H9 (cell line): Measurements from ENCODE around the gene RELB. TPM values are rescaled to one million over a fixed set of nuclear protein-coding genes. Genes with fewer than 3 reads are reported as not detected.
A peak's percentile ranks its signal among the peaks of the same experiment; 100 is the strongest.

Experiments
- DNase-seq: peaks from one replicate; pipeline ENCODE4 v3.0.0-alpha.2; 2017
- H2AFZ ChIP-seq: one replicate; pipeline ENCODE4 v1.6.1; 2013; ENCODE audit warnings: mild to moderate bottlenecking, low read length, control low read depth, moderate library complexity
- H2AK5ac ChIP-seq: 2 replicates; pipeline ENCODE4 v1.6.1; 2013; ENCODE audit warnings: low read length, control low read depth, mixed read lengths; ENCODE audit not compliant: insufficient read length
- H2BK120ac ChIP-seq: one replicate; pipeline ENCODE4 v1.6.1; 2013; ENCODE audit warnings: low read depth, mild to moderate bottlenecking, low read length, control low read depth, inconsistent platforms; ENCODE audit not compliant: poor library complexity, severe bottlenecking
- H2BK12ac ChIP-seq: 2 replicates; pipeline ENCODE4 v1.6.1; 2013; ENCODE audit warnings: low read length, control low read depth, mixed read lengths, low read depth; ENCODE audit not compliant: insufficient read length
- H2BK15ac ChIP-seq: 2 replicates; pipeline ENCODE4 v1.6.1; 2013; ENCODE audit warnings: low read depth, low read length, control low read depth
- H2BK20ac ChIP-seq: one replicate; pipeline ENCODE4 v1.6.1; 2013; ENCODE audit warnings: low read depth, mild to moderate bottlenecking, low read length, control low read depth, inconsistent platforms; ENCODE audit not compliant: poor library complexity, severe bottlenecking
- H2BK5ac ChIP-seq: 2 replicates; pipeline ENCODE4 v1.6.1; 2013; ENCODE audit warnings: low read length, control low read depth, mixed read lengths; ENCODE audit not compliant: insufficient read length
- H3K14ac ChIP-seq: 2 replicates; pipeline ENCODE4 v1.6.1; 2013; ENCODE audit warnings: low read length, control low read depth; ENCODE audit not compliant: insufficient read depth
- H3K18ac ChIP-seq: 2 replicates; pipeline ENCODE4 v1.6.1; 2013; ENCODE audit warnings: low read depth, mild to moderate bottlenecking, mixed read lengths, low read length, control low read depth; ENCODE audit not compliant: insufficient read length
- H3K23ac ChIP-seq: 2 replicates; pipeline ENCODE4 v1.6.1; 2013; ENCODE audit warnings: low read length, control low read depth, mixed read lengths, low read depth; ENCODE audit not compliant: insufficient read length
- H3K23me2 ChIP-seq: 2 replicates; pipeline ENCODE4 v1.6.1; 2013; ENCODE audit warnings: low read depth, mild to moderate bottlenecking, mixed read lengths, low read length, control low read depth; ENCODE audit not compliant: insufficient read length, poor library complexity, severe bottlenecking
- H3K27ac ChIP-seq: 2 replicates; pipeline ENCODE4 v1.5.1; 2013; ENCODE audit warnings: low read length, control low read depth, mixed read lengths, low read depth; ENCODE audit not compliant: insufficient read length
- H3K27me3 ChIP-seq: 2 replicates; pipeline ENCODE4 v1.6.1; 2013; ENCODE audit warnings: low read length, control low read depth, inconsistent platforms; ENCODE audit not compliant: insufficient read depth
- H3K4ac ChIP-seq: 2 replicates; pipeline ENCODE4 v1.6.1; 2013; ENCODE audit warnings: low read depth, mild to moderate bottlenecking, control low read depth, inconsistent platforms, low read length, moderate library complexity
- H3K4me1 ChIP-seq: 2 replicates; pipeline ENCODE4 v1.6.1; 2013; ENCODE audit warnings: low read length, control low read depth, inconsistent platforms; ENCODE audit not compliant: insufficient read depth
- H3K4me2 ChIP-seq: 2 replicates; pipeline ENCODE4 v1.6.1; 2013; ENCODE audit warnings: low read length, control low read depth, mixed read lengths; ENCODE audit not compliant: insufficient read length, insufficient read depth
- H3K56ac ChIP-seq: 2 replicates; pipeline ENCODE4 v1.6.1; 2013; ENCODE audit warnings: low read depth, mild to moderate bottlenecking, mixed read lengths, low read length, control low read depth; ENCODE audit not compliant: insufficient read length
- H3K79me1 ChIP-seq: 2 replicates; pipeline ENCODE4 v1.6.1; 2013; ENCODE audit warnings: low read depth, mild to moderate bottlenecking, moderate library complexity, low read length, control low read depth, inconsistent platforms; ENCODE audit not compliant: insufficient read depth, poor library complexity, severe bottlenecking
- H3K79me2 ChIP-seq: 2 replicates; pipeline ENCODE4 v1.6.1; 2013; ENCODE audit warnings: low read length, control low read depth, inconsistent platforms; ENCODE audit not compliant: insufficient read depth
- H3K9ac ChIP-seq: 2 replicates; pipeline ENCODE4 v1.6.1; 2013; ENCODE audit warnings: low read length, control low read depth, mixed read lengths; ENCODE audit not compliant: insufficient read length; ENCODE audit errors: extremely low read depth
- H3K9me3 ChIP-seq: one replicate; pipeline ENCODE4 v1.6.1; 2013; ENCODE audit warnings: low read depth, low read length, inconsistent platforms; ENCODE audit not compliant: control insufficient read depth
- H3T11ph ChIP-seq: one replicate; pipeline ENCODE4 v1.6.1; 2013; ENCODE audit warnings: mild to moderate bottlenecking, low read length, control low read depth, inconsistent platforms
- H4K20me1 ChIP-seq: one replicate; pipeline ENCODE4 v1.6.1; 2013; ENCODE audit not compliant: control insufficient read depth, insufficient read length, insufficient read depth
- H4K5ac ChIP-seq: 2 replicates; pipeline ENCODE4 v1.6.1; 2013; ENCODE audit warnings: low read depth, mild to moderate bottlenecking, mixed read lengths, low read length, control low read depth; ENCODE audit not compliant: insufficient read length
- H4K8ac ChIP-seq: replicated peaks from 2 replicates; pipeline ENCODE4 v1.6.1; 2013; ENCODE audit warnings: low read length, control low read depth, mixed read lengths, low read depth; ENCODE audit not compliant: insufficient read length
- H4K91ac ChIP-seq: 2 replicates; pipeline ENCODE4 v1.6.1; 2013; ENCODE audit warnings: low read depth, mild to moderate bottlenecking, moderate library complexity, mixed read lengths, low read length, control low read depth; ENCODE audit not compliant: insufficient read length
- H3K27ac Mint-ChIP-seq, 3 experiments: 2 replicates in 2 of 3; 3 replicates in 1 of 3; pipeline ENCODE4 v1.8.0; 2020 to 2021; ENCODE audit warnings: mixed read lengths in 3 of 3, mild to moderate bottlenecking in 1 of 3, moderate library complexity in 1 of 3
- H3K27me3 Mint-ChIP-seq: 2 replicates; pipeline ENCODE4 v1.8.0; 2021; ENCODE audit warnings: low read depth, mild to moderate bottlenecking, moderate library complexity, mixed read lengths
- H3K36me3 Mint-ChIP-seq, 3 experiments: 2 replicates in 2 of 3; 3 replicates in 1 of 3; pipeline ENCODE4 v1.8.0; 2020 to 2021; ENCODE audit warnings: low read depth in 3 of 3, mixed read lengths in 3 of 3; ENCODE audit not compliant: insufficient read depth in 1 of 3
- H3K4me1 Mint-ChIP-seq, 2 experiments: 2 replicates each; pipeline ENCODE4 v1.8.0; 2020; ENCODE audit warnings: mixed read lengths in 2 of 2
- H3K4me3 Mint-ChIP-seq, 2 experiments: 2 replicates in 1 of 2; 3 replicates in 1 of 2; pipeline ENCODE4 v1.8.0; 2020 to 2021; ENCODE audit warnings: mild to moderate bottlenecking in 2 of 2, mixed read lengths in 2 of 2, moderate library complexity in 1 of 2
- H3K9me3 Mint-ChIP-seq, 2 experiments: 2 replicates in 1 of 2; 3 replicates in 1 of 2; pipeline ENCODE4 v1.8.0; 2020; ENCODE audit warnings: mild to moderate bottlenecking in 2 of 2, mixed read lengths in 2 of 2, moderate library complexity in 1 of 2
- CTCF ChIP-seq: fragments of 200-600 bp; sonication (generic); conservative IDR thresholded peaks from 3 replicates; pipeline ENCODE4 v1.8.0; 2021; ENCODE audit warnings: antibody characterized with exemption, mild to moderate bottlenecking
- WGBS: extraction: QIAGEN DNeasy Blood & Tissue Kit; methylation state at CpG from one replicate; pipeline ENCODE4 v1.1.7; 2013; ENCODE audit warnings: missing lambda C conversion rate, low lambda C conversion rate, mixed read lengths; ENCODE audit not compliant: insufficient read length; ENCODE audit errors: extremely low coverage; 5-methylcytosine and 5-hydroxymethylcytosine counted together
- total RNA-seq: library from RNA; stranded (reverse); gene quantifications from 2 replicates; pipeline ENCODE4 v1.2.1, GENCODE V29; 2021

Gene RELB
- total RNA-seq, 1 experiment from 2014 or later = 13.7 TPM

DNA sequence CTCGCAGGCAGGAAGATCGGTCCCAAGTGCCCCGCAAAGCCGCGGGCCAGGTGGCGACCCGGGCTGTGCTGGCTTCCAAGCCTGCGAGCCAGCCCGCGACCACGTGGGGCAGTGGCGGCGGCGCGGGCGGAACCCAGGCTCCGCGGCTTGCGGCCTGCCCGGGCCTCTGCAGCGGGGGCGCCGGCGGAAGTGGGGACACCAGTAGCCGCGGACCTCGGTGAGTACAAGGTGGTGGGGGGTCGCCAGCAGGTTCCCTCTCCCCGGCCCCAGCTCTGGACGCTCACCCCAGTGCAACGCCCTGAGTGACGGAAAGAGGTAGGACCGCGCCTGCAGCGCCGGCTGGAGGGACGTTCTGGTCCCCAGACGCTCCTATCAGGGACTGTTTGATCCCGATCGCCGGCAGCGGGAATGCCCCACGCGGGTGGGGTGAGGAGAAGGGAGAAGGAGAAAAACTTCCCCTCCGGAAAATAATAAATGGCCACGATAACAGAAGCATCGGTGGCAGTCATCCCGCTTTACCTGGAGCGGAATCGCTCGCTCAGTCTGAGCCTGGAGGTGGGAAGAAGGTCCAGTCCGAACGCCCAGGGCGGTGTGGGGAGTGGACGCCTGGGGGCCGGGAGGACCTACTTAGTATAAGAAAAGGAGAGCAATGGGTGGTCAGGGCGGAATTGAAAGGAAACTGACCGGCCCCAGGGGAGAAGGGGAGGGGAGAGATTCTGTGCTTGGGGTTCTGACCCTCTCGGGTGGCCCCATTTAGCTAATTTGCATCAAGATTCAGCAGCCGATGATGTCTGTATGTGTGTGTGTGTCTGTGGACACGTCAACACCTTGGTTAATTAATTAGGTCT lies 78.0 kb downstream of the RELB start, which contains the start of gene GEMIN7:
Gene GEMIN7, plus strand, starts transcription at position 198 of the 848 bp plus-strand sequence. CDS start 10,855 bp downstream, outside the sequence.
- Histone ChIP-seq H2AK5ac (no peak within 1 kb of the TSS), H2BK12ac (no peak within 1 kb of the TSS), H3K4me2 (peak within 1 kb of the TSS; percentile 68), H3T11ph (no peak within 1 kb of the TSS), H3K79me2 (peaks cover 7% of the 10 kb centered on the region; the same call in 1 of the 2 replicates), H4K91ac (no peak within 1 kb of the TSS), H3K4me1 (peaks cover 10% of the 10 kb centered on the region; the same call in 1 of the 2 replicates), H3K14ac (peak within 1 kb of the TSS; percentile 65), H2BK5ac (no peak within 1 kb of the TSS), H3K79me1 (peaks cover 4% of the 10 kb centered on the region), H3K4ac (no peak within 1 kb of the TSS; the same call in 1 of the 2 replicates), H4K5ac (no peak within 1 kb of the TSS), H3K9me3 (no peaks in the 10 kb centered on the region), H3K56ac (no peak within 1 kb of the TSS), H2BK120ac (no peak within 1 kb of the TSS), H3K9ac (peak within 1 kb of the TSS; percentile 56), H3K23me2 (peaks cover 20% of the 10 kb centered on the region), H2AFZ (no peak within 1 kb of the TSS), H2BK20ac (no peak within 1 kb of the TSS), H2BK15ac (no peak within 1 kb of the TSS), H3K27me3 (no peaks in the 10 kb centered on the region), H3K18ac (peak within 1 kb of the TSS; percentile 50), H3K27ac (peak within 1 kb of the TSS; percentile 3), H4K8ac (no peak within 1 kb of the TSS), H4K20me1 (no peaks in the 10 kb centered on the region), H3K23ac (no peak within 1 kb of the TSS)
- peak; percentile 89 for DNase-seq
- no peaks in the 10 kb centered on the region; the same call in 1 of the 2 replicates for H3K27me3 Mint-ChIP-seq
- H3K27ac Mint-ChIP-seq = peak within 1 kb of the TSS; percentile 97 to 99 (median 99)
- TF ChIP-seq CTCF = no peak; the same call in 1 of the 3 replicates
- peaks cover 13 to 33% (median 28%) of the 10 kb centered on the region in 3 experiments; a peak in 6 of 7 replicates for H3K36me3 Mint-ChIP-seq
- H3K9me3 Mint-ChIP-seq = no peaks in the 10 kb centered on the region; a peak in 1 of 5 replicates
- H3K4me3 Mint-ChIP-seq = peak within 1 kb of the TSS; percentile 99
- H3K4me1 Mint-ChIP-seq = peaks cover 44 to 53% of the 10 kb centered on the region in 2 experiments
- WGBS = no CpG with 5 or more reads among the region's 61 CpGs
